ENCODE results near the gene GIPC2.
"Not testable (repeated sequence)": the region's sequence is repeated elsewhere in the genome, so short reads cannot be mapped to it uniquely, and the experiment has no call there.

Gene GIPC2

DNA sequence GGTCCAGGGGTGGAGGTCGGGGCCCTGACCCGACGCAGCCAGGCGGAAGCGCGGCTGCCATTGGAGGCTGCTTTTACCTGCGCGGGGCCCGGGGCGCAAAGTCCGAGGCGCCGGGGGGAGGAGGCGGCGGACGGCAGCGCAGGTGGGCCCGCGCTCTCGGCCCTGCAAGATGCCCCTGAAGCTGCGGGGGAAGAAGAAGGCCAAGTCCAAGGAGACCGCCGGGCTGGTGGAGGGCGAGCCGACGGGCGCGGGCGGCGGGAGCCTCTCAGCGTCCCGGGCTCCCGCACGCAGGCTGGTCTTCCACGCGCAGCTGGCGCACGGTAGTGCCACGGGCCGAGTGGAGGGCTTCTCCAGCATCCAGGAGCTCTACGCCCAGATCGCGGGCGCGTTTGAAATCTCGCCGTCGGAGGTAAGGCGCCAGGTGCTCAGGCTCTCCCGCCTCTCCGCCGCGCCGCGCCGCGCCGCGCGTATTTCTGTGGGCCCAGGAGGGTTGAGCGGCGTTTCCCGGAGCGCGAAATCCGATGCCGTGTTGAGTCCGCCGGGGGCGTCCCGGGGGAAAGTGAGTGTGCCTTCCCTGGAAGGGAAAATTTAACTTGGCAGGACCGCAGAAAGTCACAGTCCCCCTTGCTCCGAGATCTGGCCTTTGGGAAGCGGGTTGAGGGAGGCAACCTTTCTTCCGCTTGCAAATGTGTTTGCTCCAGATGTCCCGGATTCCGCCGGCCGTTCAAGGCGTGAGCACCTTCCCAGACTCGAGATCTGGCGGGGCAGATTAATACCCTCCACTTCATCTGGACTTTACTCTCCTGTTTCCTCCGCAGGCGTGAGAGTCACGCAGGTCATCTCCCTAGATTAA is at the start of gene GIPC2:
Gene GIPC2 (plus strand): TSS at position 41 of the 853 bp plus-strand sequence. CDS start 129 bp downstream, at position 170.
- no peak within 1 kb of the TSS for H3K27ac ChIP-seq (ENCODE audit: poor library complexity, severe bottlenecking)
- no peaks in the 10 kb centered on the region for H3K9me3 ChIP-seq (ENCODE audit: severe bottlenecking)
- TF ChIP-seq, protein P1, sequence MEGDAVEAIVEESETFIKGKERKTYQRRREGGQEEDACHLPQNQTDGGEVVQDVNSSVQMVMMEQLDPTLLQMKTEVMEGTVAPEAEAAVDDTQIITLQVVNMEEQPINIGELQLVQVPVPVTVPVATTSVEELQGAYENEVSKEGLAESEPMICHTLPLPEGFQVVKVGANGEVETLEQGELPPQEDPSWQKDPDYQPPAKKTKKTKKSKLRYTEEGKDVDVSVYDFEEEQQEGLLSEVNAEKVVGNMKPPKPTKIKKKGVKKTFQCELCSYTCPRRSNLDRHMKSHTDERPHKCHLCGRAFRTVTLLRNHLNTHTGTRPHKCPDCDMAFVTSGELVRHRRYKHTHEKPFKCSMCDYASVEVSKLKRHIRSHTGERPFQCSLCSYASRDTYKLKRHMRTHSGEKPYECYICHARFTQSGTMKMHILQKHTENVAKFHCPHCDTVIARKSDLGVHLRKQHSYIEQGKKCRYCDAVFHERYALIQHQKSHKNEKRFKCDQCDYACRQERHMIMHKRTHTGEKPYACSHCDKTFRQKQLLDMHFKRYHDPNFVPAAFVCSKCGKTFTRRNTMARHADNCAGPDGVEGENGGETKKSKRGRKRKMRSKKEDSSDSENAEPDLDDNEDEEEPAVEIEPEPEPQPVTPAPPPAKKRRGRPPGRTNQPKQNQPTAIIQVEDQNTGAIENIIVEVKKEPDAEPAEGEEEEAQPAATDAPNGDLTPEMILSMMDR (IDR thresholded peaks at IDR 0.05; ENCODE audit: poor library complexity, severe bottlenecking), result no peak
- ATAC-seq (ENCODE audit: low read depth), result peak; percentile 83
- DNase-seq (ENCODE audit: low spot score), result no peak
- peaks cover 16% of the 10 kb centered on the region for H3K27me3 ChIP-seq (ENCODE audit: insufficient read depth, poor library complexity, severe bottlenecking)
- H3K36me3 ChIP-seq (ENCODE audit: low read depth), result no peaks in the 10 kb centered on the region
- H3K4me1 ChIP-seq (ENCODE audit: insufficient read depth, poor library complexity, severe bottlenecking), result no peaks in the 10 kb centered on the region
- H3K4me3 ChIP-seq (ENCODE audit: severe bottlenecking), result peak within 1 kb of the TSS; percentile 30

GRCh38 chr1:77996734-77997133 is 49.0 kb upstream of the GIPC2 start:
- Histone ChIP-seq H3K36me3 (ENCODE audit: low read depth) (peaks cover 31% of the 10 kb centered on the region), H3K9me3 (ENCODE audit: severe bottlenecking) (no peaks in the 10 kb centered on the region), H3K4me3 (ENCODE audit: severe bottlenecking) (no peak overlapping the region), H3K27ac (ENCODE audit: poor library complexity, severe bottlenecking) (no peak overlapping the region), H3K4me1 (ENCODE audit: insufficient read depth, poor library complexity, severe bottlenecking) (peaks cover 2% of the 10 kb centered on the region), H3K27me3 (ENCODE audit: insufficient read depth, poor library complexity, severe bottlenecking) (no peaks in the 10 kb centered on the region)
- TF ChIP-seq, protein P1 (IDR thresholded peaks at IDR 0.05; ENCODE audit: poor library complexity, severe bottlenecking), result no peak
- DNase-seq (ENCODE audit: low spot score) (no peak), ATAC-seq (ENCODE audit: low read depth) (no peak)

DNA sequence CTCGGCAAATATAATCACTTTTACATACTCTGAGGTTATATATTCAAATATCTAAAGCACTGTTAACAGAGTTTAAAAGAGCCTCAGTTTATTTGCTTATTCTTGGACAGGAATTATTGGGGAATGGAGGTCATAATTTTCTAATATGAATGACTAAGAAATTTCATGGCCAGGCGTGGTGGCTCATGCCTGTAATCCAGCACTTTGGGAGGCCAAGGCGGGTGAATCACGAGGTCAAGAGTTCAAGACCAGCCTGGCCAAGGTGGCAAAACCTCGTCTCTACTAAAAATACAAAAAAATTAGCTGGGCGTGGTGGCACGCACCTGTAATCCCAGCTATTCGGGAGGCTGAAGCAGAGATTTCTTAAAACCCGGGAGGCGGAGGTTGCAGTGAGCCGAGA is 45.2 kb upstream of the GIPC2 start:
- not testable (repeated sequence) for H3K4me1 ChIP-seq (ENCODE audit: insufficient read depth, poor library complexity, severe bottlenecking); H3K9me3 ChIP-seq (ENCODE audit: severe bottlenecking); H3K27me3 ChIP-seq (ENCODE audit: insufficient read depth, poor library complexity, severe bottlenecking); ATAC-seq (ENCODE audit: low read depth); H3K4me3 ChIP-seq (ENCODE audit: severe bottlenecking); H3K27ac ChIP-seq (ENCODE audit: poor library complexity, severe bottlenecking); H3K36me3 ChIP-seq (ENCODE audit: low read depth); DNase-seq (ENCODE audit: low spot score)

GRCh38 chr1:78003070-78003746 is 42.6 kb upstream of the GIPC2 start:
- Histone ChIP-seq H3K9me3 (ENCODE audit: severe bottlenecking) (no peaks in the 10 kb centered on the region), H3K4me3 (ENCODE audit: severe bottlenecking) (no peak overlapping the region), H3K27me3 (ENCODE audit: insufficient read depth, poor library complexity, severe bottlenecking) (no peaks in the 10 kb centered on the region), H3K4me1 (ENCODE audit: insufficient read depth, poor library complexity, severe bottlenecking) (peaks cover 27% of the 10 kb centered on the region), H3K27ac (ENCODE audit: poor library complexity, severe bottlenecking) (peak overlapping the region; percentile 80), H3K36me3 (ENCODE audit: low read depth) (no peaks in the 10 kb centered on the region)
- no peak for ATAC-seq (ENCODE audit: low read depth)
- TF ChIP-seq, protein P1 (IDR thresholded peaks at IDR 0.05; ENCODE audit: poor library complexity, severe bottlenecking), result no peak
- no peak for DNase-seq (ENCODE audit: low spot score)

- no peak for DNase-seq (ENCODE audit: low spot score)
- peak; percentile 72 for ATAC-seq (ENCODE audit: low read depth)
- Histone ChIP-seq H3K36me3 (ENCODE audit: low read depth) (peaks cover 2% of the 10 kb centered on the region; the same call in 1 of the 2 replicates), H3K27ac (ENCODE audit: poor library complexity, severe bottlenecking) (peak overlapping the region; percentile 80), H3K27me3 (ENCODE audit: insufficient read depth, poor library complexity, severe bottlenecking) (no peaks in the 10 kb centered on the region), H3K4me1 (ENCODE audit: insufficient read depth, poor library complexity, severe bottlenecking) (peaks cover 35% of the 10 kb centered on the region), H3K4me3 (ENCODE audit: severe bottlenecking) (peak overlapping the region; percentile 44), H3K9me3 (ENCODE audit: severe bottlenecking) (no peaks in the 10 kb centered on the region)
- TF ChIP-seq, protein P1 (IDR thresholded peaks at IDR 0.05; ENCODE audit: poor library complexity, severe bottlenecking), result no peak
Measured at GRCh38 chr1:78003882-78004718, 41.7 kb upstream of the GIPC2 start.

Data from RWPE2 (cell line).